ENCODE data around the gene IL1RAPL2.
"Not testable (repeated sequence)": the region's sequence is repeated elsewhere in the genome, so short reads cannot be mapped to it uniquely, and the experiment has no call there.

The IL1RAPL2 gene

GRCh38 chrX:105189093-105189492 is 623.1 kb downstream of the IL1RAPL2 start:
- DNase-seq: no peak

GRCh38 chrX:105190252-105190853 is 624.4 kb downstream of the IL1RAPL2 start:
- DNase-seq: peak; percentile 30

GRCh38 chrX:105191878-105192277 is 625.9 kb downstream of the IL1RAPL2 start:
- no peak for DNase-seq

GRCh38 chrX:105209406-105209805 is 643.4 kb downstream of the IL1RAPL2 start:
- no peak for DNase-seq

GRCh38 chrX:105210258-105210657 is 644.3 kb downstream of the IL1RAPL2 start:
- no peak for DNase-seq

- no peak for DNase-seq
These were observed 645.1 kb downstream of the IL1RAPL2 start for GRCh38 chrX:105211066-105211575.

GRCh38 chrX:105219454-105220401 is 653.7 kb downstream of the IL1RAPL2 start:
- DNase-seq: no peak

- DNase-seq: no peak
These were observed 654.6 kb downstream of the IL1RAPL2 start, which contains the start of gene TEX13A for GRCh38 chrX:105220636-105221035. Gene TEX13A (minus strand): TSS chrX:105220694. CDS start chrX:105220397, 297 bp downstream.

- DNase-seq: no peak
These were observed 655.4 kb downstream of the IL1RAPL2 start for GRCh38 chrX:105221374-105221773.

GRCh38 chrX:105226499-105226898 is 660.5 kb downstream of the IL1RAPL2 start:
- DNase-seq: no peak

GRCh38 chrX:105228602-105229001 is 662.6 kb downstream of the IL1RAPL2 start:
- no peak for DNase-seq

GRCh38 chrX:105229146-105229545 is 663.1 kb downstream of the IL1RAPL2 start:
- DNase-seq: no peak

- DNase-seq: not testable (repeated sequence)
These were observed 671.4 kb downstream of the IL1RAPL2 start for GRCh38 chrX:105237407-105237806.

- DNase-seq: no peak
These were observed 675.1 kb downstream of the IL1RAPL2 start for GRCh38 chrX:105241056-105241455.

- no peak for DNase-seq
These were observed 694.5 kb downstream of the IL1RAPL2 start for GRCh38 chrX:105260291-105261043.

- no peak for DNase-seq
These were observed 697.2 kb downstream of the IL1RAPL2 start for GRCh38 chrX:105263171-105263570.

- DNase-seq: no peak
These were observed 697.8 kb downstream of the IL1RAPL2 start for GRCh38 chrX:105263801-105264200.

GRCh38 chrX:105265093-105265492 is 699.1 kb downstream of the IL1RAPL2 start:
- DNase-seq: no peak

GRCh38 chrX:105266456-105266855 is 700.5 kb downstream of the IL1RAPL2 start:
- no peak for DNase-seq

- no peak for DNase-seq
These were observed 701.2 kb downstream of the IL1RAPL2 start for GRCh38 chrX:105267167-105267566.

GRCh38 chrX:105269386-105269785 is 703.4 kb downstream of the IL1RAPL2 start:
- DNase-seq: no peak

- DNase-seq: no peak
These were observed 707.3 kb downstream of the IL1RAPL2 start for GRCh38 chrX:105273326-105273725.

- DNase-seq: no peak
These were observed 708.1 kb downstream of the IL1RAPL2 start for GRCh38 chrX:105274091-105274490.
